T-helper 17 cell (primary cell): ENCODE measurements around the gene PPIL3. TPM values are rescaled to one million over a fixed set of nuclear protein-coding genes. Genes with fewer than 3 reads are reported as not detected.
"Not testable (repeated sequence)": the region's sequence is repeated elsewhere in the genome, so short reads cannot be mapped to it uniquely, and the experiment has no call there.

ENCODE experiments used
- ATAC-seq: fragments of 150-1000 bp; cut with Tn5 transposase; 2 replicates; pipeline ENCODE4 v1.10.0; 2021; ENCODE audit warnings: mild to moderate bottlenecking, moderate library complexity
- DNase-seq, 3 donors: peaks; one replicate each; pipeline versions ENCODE4 v3.0.0 to v3.0.0-alpha.2; 2020 to 2021
- H3K9me3 ChIP-seq: one replicate; pipeline ENCODE4 v1.7.0; 2013; ENCODE audit warnings: low read length, mild to moderate bottlenecking; ENCODE audit not compliant: control insufficient read depth, poor library complexity, severe bottlenecking
- H3K27ac Mint-ChIP-seq: one replicate; pipeline ENCODE4 v1.8.0; 2022; ENCODE audit warnings: mild to moderate bottlenecking, moderate library complexity, mixed read lengths
- H3K27me3 Mint-ChIP-seq: one replicate; pipeline ENCODE4 v1.8.0; 2022; ENCODE audit warnings: mixed read lengths
- H3K36me3 Mint-ChIP-seq: one replicate; pipeline ENCODE4 v1.8.0; 2022; ENCODE audit warnings: low read depth, mixed read lengths
- H3K4me1 Mint-ChIP-seq: one replicate; pipeline ENCODE4 v1.8.0; 2022; ENCODE audit warnings: mild to moderate bottlenecking, mixed read lengths
- H3K4me3 Mint-ChIP-seq: one replicate; pipeline ENCODE4 v1.8.0; 2022; ENCODE audit warnings: mild to moderate bottlenecking, moderate library complexity, mixed read lengths
- total RNA-seq, 4 donors: library from RNA in 2 of 4; stranded (reverse) in 2 of 4; gene quantifications; one replicate each; pipeline ENCODE4 v1.2.3 and lab custom pipeline; 2022 to 2026

PPIL3 gene
- total RNA-seq (10 to 100 TPM; 22.1 to 25.7 TPM), total RNA-seq (lab: John Stamatoyannopoulos, UW) (27.6 to 29.7 reads per million in 2 donors)

DNA sequence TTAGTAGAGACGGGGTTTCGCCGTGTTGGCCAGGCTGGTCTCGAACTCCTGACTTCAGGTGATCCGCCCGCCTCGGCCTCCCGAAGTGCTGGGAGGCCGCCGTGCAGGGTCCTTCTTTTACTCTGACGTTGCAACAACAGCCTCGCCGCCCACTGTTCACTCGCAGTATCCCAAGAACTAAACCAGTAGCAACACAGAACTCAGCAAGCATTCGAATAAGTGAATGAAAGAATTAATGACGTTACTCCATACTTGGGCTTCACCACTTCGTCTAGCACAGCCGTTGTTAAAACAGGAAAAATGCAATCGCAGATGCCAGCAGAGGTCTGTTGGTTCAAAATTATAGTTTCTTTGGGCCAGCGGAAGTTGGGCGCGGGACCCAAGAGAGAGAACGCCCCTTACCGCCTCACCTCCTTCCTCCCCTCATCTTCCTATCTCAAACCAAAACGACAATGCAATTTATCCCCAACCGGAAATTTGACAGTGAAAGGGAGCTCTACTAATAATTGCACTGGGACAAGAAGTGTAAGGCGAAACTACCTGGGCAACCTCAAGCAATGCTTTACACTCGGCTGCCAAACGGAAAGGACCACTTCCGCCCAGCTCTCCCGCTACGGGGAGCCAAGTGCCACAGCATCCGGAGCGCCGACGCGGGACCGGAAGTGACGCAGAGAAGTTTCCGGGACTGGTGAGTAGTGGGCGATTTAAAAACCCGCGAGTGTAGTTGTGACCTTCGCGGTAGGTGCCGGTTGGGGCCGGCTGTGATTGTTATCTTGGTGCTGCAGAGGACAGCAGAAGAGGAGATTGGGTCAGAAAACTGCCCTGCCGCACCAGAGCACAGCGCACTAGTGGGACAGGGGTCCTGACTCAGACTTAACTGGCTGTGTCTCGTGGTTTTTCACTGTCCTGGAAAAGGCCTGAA, at the start of gene PPIL3, which contains the start of gene NIF3L1:
Gene PPIL3, minus strand, starts transcription at position 374 of the 922 bp plus-strand sequence. CDS start 1,462 bp downstream, outside the sequence.
Gene NIF3L1, plus strand, starts transcription at position 668 of the 922 bp plus-strand sequence. CDS start 2,573 bp downstream, outside the sequence.
- no peaks in the 10 kb centered on the region for H3K27me3 Mint-ChIP-seq
- DNase-seq (peak; percentile 84 to 90 (median 87)), ATAC-seq (peak; percentile 78)
- peak within 1 kb of the TSS; percentile 98 for H3K4me3 Mint-ChIP-seq
- H3K9me3 ChIP-seq = no peaks in the 10 kb centered on the region
- peaks cover 38% of the 10 kb centered on the region for H3K4me1 Mint-ChIP-seq
- peak within 1 kb of the TSS; percentile 99 for H3K27ac Mint-ChIP-seq
- peaks cover 2% of the 10 kb centered on the region for H3K36me3 Mint-ChIP-seq

DNA sequence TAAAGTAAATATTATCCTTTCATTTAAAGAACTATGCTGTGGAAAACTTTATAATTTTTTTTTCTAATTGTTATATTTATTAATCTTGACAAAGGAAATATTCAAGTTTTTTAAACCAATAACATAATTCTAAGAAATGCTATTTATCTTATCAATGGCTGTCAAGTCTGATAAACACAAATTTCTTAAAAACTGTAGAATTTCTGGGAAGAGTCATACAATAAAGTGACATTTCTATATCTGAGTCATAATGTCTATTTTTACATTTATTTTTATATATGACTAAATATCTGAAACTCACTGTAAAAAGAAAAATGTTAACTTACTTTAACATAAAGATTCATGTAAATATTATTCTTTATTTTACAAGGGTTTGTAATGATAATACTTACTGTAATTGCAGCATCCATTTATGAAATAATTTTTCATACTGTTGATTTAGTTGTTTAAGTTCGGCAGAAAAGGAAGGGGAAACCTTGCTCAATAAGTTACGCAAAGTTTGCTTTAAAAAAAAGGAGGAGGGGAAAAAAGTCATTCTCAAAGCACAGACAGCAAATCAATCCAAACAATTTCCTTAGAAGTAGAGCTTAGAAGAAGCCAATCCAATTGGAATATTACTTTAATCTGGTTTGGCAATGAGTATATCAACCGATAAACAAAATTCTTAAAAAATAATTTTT, 42.2 kb upstream of the PPIL3 start:
- H3K27ac Mint-ChIP-seq = no peak overlapping the region

DNA sequence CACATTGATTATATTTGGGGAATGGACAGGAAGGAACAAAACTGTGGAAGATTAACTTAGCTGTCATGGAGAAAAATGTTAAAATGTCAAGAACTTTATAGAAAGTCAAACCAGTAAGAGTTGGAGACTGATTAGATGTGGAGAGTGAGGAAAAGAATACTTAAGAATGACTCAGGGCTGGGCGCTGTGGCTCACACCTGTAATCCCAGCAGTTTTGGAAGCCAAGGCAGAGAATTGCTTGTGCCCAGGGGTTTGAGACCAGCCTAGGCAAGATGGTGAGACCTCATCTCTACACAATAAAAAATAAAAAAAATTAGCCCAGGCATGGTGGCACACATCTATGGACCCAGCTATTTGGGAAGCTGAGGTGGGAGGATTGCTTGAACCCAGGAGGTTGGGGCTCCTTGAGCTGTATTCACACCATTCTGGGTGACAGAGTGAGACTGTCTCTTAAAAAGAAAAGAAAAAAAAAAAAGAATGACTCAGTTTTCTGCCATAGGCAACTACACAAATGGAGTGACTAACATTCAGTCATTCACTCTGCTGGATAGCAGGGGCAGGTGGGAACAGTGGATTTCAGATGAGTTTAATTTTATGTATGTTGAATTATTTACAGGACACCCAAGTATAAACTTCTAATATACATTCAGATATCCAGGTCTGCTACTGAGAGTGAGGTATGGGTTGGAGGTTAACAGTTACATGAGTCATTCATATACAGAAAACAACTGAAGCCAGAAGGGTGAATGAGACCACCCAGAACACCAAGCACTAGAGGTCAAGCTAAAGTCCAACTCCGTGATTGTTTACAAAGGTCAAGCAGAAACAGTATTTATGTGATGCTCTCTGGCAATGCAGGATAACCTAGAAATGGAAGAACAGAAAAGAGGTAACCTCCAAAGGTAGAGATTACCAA, 40.7 kb upstream of the PPIL3 start:
- H3K4me3 Mint-ChIP-seq = no peak overlapping the region
- H3K27me3 Mint-ChIP-seq = no peaks in the 10 kb centered on the region
- no peak for DNase-seq
- peaks cover 7% of the 10 kb centered on the region for H3K36me3 Mint-ChIP-seq
- peaks cover 4% of the 10 kb centered on the region for H3K4me1 Mint-ChIP-seq
- ATAC-seq = no peak
- no peaks in the 10 kb centered on the region for H3K9me3 ChIP-seq
- peak overlapping the region; percentile 62 for H3K27ac Mint-ChIP-seq

More for the DNA sequence above, 42.2 kb upstream of the PPIL3 start:
- DNase-seq = no peak
- no peak for ATAC-seq
- H3K4me3 Mint-ChIP-seq = no peak overlapping the region
- no peaks in the 10 kb centered on the region for H3K27me3 Mint-ChIP-seq
- H3K36me3 Mint-ChIP-seq = peaks cover 7% of the 10 kb centered on the region
- H3K4me1 Mint-ChIP-seq = peaks cover 4% of the 10 kb centered on the region
- H3K9me3 ChIP-seq = no peaks in the 10 kb centered on the region

DNA sequence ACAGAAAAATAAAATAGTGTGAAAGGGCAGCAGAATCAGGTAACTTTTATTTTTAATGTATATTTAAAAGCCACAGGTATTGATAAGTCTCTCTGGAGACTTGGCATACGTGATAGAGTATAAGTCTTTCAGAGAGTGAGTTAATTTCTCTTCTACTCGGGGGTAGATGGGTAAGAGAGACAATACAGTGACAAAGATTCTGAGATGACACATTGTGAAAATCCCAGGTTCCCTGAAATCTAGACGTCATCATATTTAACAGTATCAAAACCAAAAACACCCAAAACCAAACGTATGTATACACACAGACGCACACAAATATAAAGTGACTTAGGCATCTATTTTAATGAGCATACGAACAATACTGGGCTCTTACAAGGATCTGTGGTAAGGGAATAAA, 33.6 kb upstream of the PPIL3 start:
- Mint-ChIP-seq H3K27ac (peak overlapping the region; percentile 70), H3K4me1 (peaks cover 2% of the 10 kb centered on the region), H3K36me3 (peaks cover 6% of the 10 kb centered on the region), H3K4me3 (no peak overlapping the region), H3K27me3 (no peaks in the 10 kb centered on the region)
- H3K9me3 ChIP-seq = no peaks in the 10 kb centered on the region
- no peak for ATAC-seq
- no peak for DNase-seq

DNA sequence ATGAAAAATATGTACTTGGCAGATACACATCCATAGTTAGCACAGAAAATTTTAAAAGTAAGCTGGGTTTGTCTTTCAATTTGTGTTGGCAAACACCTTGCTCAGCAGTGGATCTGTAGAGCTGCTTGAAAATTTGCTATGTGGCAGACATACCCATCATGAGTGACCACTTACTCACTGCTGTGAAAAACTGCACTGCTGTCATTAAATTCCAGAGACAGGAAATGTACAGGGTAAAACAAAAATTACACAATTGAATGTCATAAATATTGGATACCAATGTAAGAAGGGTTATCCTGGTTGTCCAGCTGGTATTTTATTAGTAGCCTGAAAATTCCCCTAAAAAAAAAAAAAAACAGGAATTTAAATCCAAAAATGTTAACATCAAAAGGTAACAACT, 24.8 kb upstream of the PPIL3 start:
- H3K27me3 Mint-ChIP-seq = no peaks in the 10 kb centered on the region
- H3K4me3 Mint-ChIP-seq = no peak overlapping the region
- no peaks in the 10 kb centered on the region for H3K9me3 ChIP-seq
- DNase-seq (no peak), ATAC-seq (no peak)
- peaks cover 10% of the 10 kb centered on the region for H3K36me3 Mint-ChIP-seq
- H3K27ac Mint-ChIP-seq = no peak overlapping the region
- peaks cover 2% of the 10 kb centered on the region for H3K4me1 Mint-ChIP-seq

DNA sequence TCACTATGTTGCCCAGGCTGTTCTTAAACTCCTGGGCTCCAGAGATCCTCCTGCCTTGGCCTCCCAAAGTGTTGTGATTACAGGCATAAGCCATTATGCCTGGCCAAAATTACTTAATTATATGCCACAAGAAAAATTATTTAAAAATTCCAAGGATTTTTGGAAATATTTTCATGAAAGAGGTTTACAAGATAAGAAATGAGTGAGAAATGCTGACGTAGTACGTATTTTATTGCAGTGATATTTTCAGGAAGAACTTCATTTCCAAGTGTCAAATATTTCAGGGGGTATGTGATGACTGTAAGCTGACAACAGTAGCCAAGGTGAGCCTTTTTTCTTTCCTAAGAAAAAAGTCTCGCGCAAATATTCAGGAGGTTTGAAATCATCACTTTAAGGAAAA, 21.1 kb upstream of the PPIL3 start:
- no peaks in the 10 kb centered on the region for H3K9me3 ChIP-seq
- H3K4me1 Mint-ChIP-seq = peaks cover 2% of the 10 kb centered on the region
- H3K27ac Mint-ChIP-seq = no peak overlapping the region
- no peak overlapping the region for H3K4me3 Mint-ChIP-seq
- no peaks in the 10 kb centered on the region for H3K27me3 Mint-ChIP-seq
- no peak for DNase-seq
- peaks cover 6% of the 10 kb centered on the region for H3K36me3 Mint-ChIP-seq
- ATAC-seq = no peak

DNA sequence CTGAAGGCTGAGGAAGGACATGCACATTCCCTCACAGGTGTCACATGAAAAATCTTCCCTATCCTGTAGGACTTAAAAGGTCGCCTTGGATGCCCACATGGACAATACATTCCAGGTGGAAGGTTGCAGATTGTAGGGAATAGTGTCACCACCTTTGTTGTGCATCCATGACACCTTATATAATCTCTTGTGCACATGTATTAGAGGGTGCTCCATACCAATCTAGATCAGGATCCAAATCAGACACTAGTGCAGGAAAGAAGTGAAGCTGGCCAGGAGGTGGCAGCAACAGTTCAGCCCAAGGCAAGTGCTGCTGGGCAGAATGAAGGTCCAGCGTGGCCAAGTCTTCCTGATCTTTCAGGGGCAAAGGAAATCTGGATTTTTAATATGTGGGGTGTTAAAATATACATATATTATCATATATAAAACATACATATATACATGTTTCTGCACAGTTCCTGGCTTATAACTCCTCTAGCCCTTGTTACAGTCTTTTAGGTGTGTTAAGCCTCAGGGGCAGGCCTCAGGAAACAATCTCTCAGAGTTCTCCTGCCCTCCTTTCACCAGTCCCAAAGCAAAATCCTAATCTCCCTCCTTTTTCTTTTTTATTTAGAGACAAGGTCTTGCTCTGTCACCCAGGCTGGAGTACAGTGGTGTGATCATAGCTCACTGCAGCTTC, 16.9 kb upstream of the PPIL3 start:
- ATAC-seq = no peak
- no peaks in the 10 kb centered on the region for H3K36me3 Mint-ChIP-seq
- peak overlapping the region; percentile 43 for H3K27ac Mint-ChIP-seq
- H3K4me3 Mint-ChIP-seq = no peak overlapping the region
- H3K27me3 Mint-ChIP-seq = no peaks in the 10 kb centered on the region
- H3K4me1 Mint-ChIP-seq = peaks cover 2% of the 10 kb centered on the region
- no peaks in the 10 kb centered on the region for H3K9me3 ChIP-seq
- peak in 1 of 3 donors; percentile 15 for DNase-seq

DNA sequence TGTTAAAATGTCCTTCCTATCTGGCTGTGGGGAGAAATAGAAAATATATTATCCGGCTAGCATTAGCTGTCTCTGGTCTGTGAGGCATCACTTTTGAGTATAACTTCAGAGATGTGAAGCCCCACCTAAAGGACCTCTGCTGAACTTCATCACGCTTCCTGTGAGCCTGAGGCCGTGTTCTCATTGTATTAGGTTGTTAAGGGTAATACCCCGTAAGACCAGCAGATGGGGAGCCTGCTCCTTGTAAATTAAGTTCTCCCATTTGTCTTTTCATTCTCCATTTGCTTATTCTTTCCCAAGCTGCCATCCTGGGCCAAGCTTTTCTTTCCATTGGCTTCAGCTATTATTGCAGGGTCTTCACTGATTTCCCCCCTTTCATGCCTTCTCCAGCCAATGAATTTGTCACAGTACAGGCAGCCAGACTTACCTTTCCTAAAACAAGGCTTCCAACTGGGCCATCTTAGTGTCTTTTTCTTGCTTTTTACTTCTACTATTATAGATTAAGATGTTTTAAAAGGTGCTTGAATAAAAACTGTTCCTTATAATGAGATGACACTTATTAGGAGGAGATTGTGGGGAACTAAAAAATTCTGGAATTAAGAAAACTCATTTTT, 12.7 kb upstream of the PPIL3 start:
- Mint-ChIP-seq H3K4me1 (peaks cover 5% of the 10 kb centered on the region), H3K4me3 (no peak overlapping the region), H3K27me3 (no peaks in the 10 kb centered on the region), H3K36me3 (peaks cover 9% of the 10 kb centered on the region), H3K27ac (peak overlapping the region; percentile 79)
- ATAC-seq = peak; percentile 100
- peak; percentile 39 to 51 (median 49) for DNase-seq
- no peaks in the 10 kb centered on the region for H3K9me3 ChIP-seq

DNA sequence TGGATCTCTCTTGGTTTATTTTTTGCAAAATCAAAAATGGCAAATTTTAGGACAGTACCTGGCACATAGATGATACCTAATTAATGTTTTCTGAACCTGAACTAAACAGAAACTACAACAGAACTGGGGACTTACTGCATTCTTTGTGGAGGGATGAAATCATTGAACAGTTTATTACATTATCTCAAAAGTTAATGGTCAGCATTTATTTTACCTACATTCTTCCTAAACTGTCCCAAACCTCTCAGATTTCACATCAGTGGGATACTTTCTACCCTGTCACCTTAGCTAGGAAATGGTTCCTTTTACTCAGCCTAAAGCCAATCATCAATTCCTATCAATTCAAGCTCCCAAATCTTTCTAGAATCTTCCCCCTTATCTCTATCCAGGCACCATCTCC, 10.6 kb upstream of the PPIL3 start:
- H3K4me3 Mint-ChIP-seq = no peak overlapping the region
- no peak for DNase-seq
- peaks cover 15% of the 10 kb centered on the region for H3K36me3 Mint-ChIP-seq

DNA sequence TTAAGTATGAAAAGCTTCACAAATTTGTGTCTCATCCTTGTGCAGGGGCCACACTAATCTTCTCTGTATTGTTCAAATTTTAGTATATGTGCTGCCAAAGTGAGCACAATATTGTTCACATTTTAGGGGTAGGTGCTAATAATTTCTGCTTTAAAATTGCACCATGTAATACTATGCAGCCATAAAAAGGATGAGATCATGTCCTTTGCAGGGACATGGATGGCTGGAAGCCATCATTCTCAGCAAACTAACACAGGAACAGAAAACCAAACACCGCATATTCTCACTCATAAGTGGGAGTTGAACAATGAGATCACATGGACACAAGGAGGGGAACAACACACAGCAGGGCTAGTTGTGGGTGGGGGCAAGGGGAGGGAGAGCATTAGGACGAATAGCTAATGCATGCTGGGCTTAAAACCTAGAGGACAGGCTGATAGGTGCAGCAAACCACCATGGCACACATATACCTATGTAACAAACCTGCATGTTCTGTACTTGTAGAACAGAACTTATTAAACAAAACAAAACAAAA, 7.1 kb downstream of the PPIL3 start:
- not testable (repeated sequence) for ATAC-seq

More for the DNA sequence above, 10.6 kb upstream of the PPIL3 start:
- no peaks in the 10 kb centered on the region for H3K9me3 ChIP-seq
- no peak for ATAC-seq
- Mint-ChIP-seq H3K4me1 (peaks cover 5% of the 10 kb centered on the region), H3K27ac (no peak overlapping the region), H3K27me3 (no peaks in the 10 kb centered on the region)

DNA sequence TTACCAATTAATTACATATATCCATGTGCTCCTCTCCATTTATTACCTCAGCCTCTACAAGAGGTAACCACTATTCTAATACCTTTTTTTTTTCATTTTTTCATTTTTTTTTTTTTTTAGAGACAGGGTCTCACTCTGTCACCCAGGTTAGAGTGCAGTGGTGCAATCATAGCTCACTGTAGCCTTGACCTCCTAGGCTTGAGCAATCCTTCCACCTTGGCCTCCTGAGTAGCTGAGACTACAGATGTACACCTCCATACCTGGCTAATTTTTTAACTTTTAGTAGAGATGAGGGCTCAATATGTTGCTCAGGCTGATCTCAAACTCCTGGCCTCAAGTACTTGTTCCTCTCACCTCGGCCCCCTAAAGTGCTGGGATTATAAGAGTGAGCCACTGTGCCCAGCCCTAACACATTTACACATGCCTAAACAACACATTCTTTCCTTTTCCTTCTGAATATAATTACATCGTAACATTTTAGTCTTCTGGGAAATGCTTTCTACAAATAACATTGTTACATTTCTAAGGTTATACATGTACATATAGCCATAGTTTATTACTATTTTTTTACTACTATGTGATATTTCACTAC, 10.5 kb downstream of the PPIL3 start:
- Mint-ChIP-seq H3K36me3 (peaks cover 4% of the 10 kb centered on the region), H3K27me3 (no peaks in the 10 kb centered on the region), H3K4me3 (no peak overlapping the region), H3K4me1 (peaks cover 2% of the 10 kb centered on the region), H3K27ac (no peak overlapping the region)
- H3K9me3 ChIP-seq = no peaks in the 10 kb centered on the region
- ATAC-seq (no peak), DNase-seq (no peak)

More for the DNA sequence above, 7.1 kb downstream of the PPIL3 start:
- H3K9me3 ChIP-seq, H3K4me3 Mint-ChIP-seq, H3K27me3 Mint-ChIP-seq, H3K36me3 Mint-ChIP-seq, H3K4me1 Mint-ChIP-seq, H3K27ac Mint-ChIP-seq, DNase-seq: not testable (repeated sequence)
